ENCODE results near the gene FAM9C.

The FAM9C gene

GRCh38 chrX:13082206-13083065 is 38.0 kb upstream of the FAM9C start:
- Histone ChIP-seq H3K4me2 (ENCODE audit: low read length) (peak overlapping the region; percentile 64), H3K4me1 (ENCODE audit: low read length) (peaks cover 94% of the 10 kb centered on the region)
- TF ChIP-seq CTCF (IDR thresholded peaks at IDR 0.05; ENCODE audit: low read depth, low read length) (no peak), EZH2phosphoT487 (IDR thresholded peaks at IDR 0.05; ENCODE audit: low read depth) (no peak)

GRCh38 chrX:13081395-13082205 is 37.2 kb upstream of the FAM9C start:
- Histone ChIP-seq H3K79me2 (ENCODE audit: low read length) (no peaks in the 10 kb centered on the region), H2AFZ (ENCODE audit: low read depth, low read length) (no peak overlapping the region), H3K9me3 (ENCODE audit: insufficient read depth, low read length) (no peaks in the 10 kb centered on the region), H3K4me3 (ENCODE audit: low read length) (peak overlapping the region; percentile 23; the same call in 1 of the 2 replicates), H4K20me1 (ENCODE audit: insufficient read depth, low read length) (no peaks in the 10 kb centered on the region), H3K27me3 (ENCODE audit: low read depth, low read length) (no peaks in the 10 kb centered on the region), H3K9ac (ENCODE audit: low read length) (peak overlapping the region; percentile 58), H3K4me1 (ENCODE audit: low read length) (peaks cover 95% of the 10 kb centered on the region), H3K36me3 (replicated peaks; ENCODE audit: low read depth, low read length) (no peaks in the 10 kb centered on the region), H3K27ac (ENCODE audit: low read length) (peak overlapping the region; percentile 89), H3K4me2 (ENCODE audit: low read length) (peak overlapping the region; percentile 64)
- TF ChIP-seq CTCF (IDR thresholded peaks at IDR 0.05; ENCODE audit: low read depth, low read length) (no peak), EZH2phosphoT487 (IDR thresholded peaks at IDR 0.05; ENCODE audit: low read depth) (no peak)

More at GRCh38 chrX:13082206-13083065, 38.0 kb upstream of the FAM9C start:
- H3K27me3 ChIP-seq (ENCODE audit: low read depth, low read length) = no peaks in the 10 kb centered on the region
- no peaks in the 10 kb centered on the region for H3K36me3 ChIP-seq (replicated peaks; ENCODE audit: low read depth, low read length)
- no peaks in the 10 kb centered on the region for H3K79me2 ChIP-seq (ENCODE audit: low read length)
- peak overlapping the region; percentile 58 for H3K9ac ChIP-seq (ENCODE audit: low read length)
- no peaks in the 10 kb centered on the region for H3K9me3 ChIP-seq (ENCODE audit: insufficient read depth, low read length)
- peak overlapping the region; percentile 89 for H3K27ac ChIP-seq (ENCODE audit: low read length)
- H4K20me1 ChIP-seq (ENCODE audit: insufficient read depth, low read length) = no peaks in the 10 kb centered on the region
- peak overlapping the region; percentile 26; the same call in 1 of the 2 replicates for H2AFZ ChIP-seq (ENCODE audit: low read depth, low read length)
- H3K4me3 ChIP-seq (ENCODE audit: low read length) = peak overlapping the region; percentile 9; the same call in 1 of the 2 replicates

GRCh38 chrX:13080128-13080795 is 35.8 kb upstream of the FAM9C start:
- peak overlapping the region; percentile 89 for H3K27ac ChIP-seq (ENCODE audit: low read length)

More at GRCh38 chrX:13080128-13080795, 35.8 kb upstream of the FAM9C start:
- Histone ChIP-seq H2AFZ (ENCODE audit: low read depth, low read length) (no peak overlapping the region), H4K20me1 (ENCODE audit: insufficient read depth, low read length) (no peaks in the 10 kb centered on the region), H3K4me2 (ENCODE audit: low read length) (0 out of 2 replicates have a peak overlapping the region, but pooled peaks have one; percentile 64), H3K79me2 (ENCODE audit: low read length) (no peaks in the 10 kb centered on the region), H3K9me3 (ENCODE audit: insufficient read depth, low read length) (no peaks in the 10 kb centered on the region), H3K9ac (ENCODE audit: low read length) (peak overlapping the region; percentile 54; the same call in 1 of the 2 replicates), H3K36me3 (replicated peaks; ENCODE audit: low read depth, low read length) (no peaks in the 10 kb centered on the region), H3K4me1 (ENCODE audit: low read length) (peaks cover 95% of the 10 kb centered on the region), H3K27me3 (ENCODE audit: low read depth, low read length) (no peaks in the 10 kb centered on the region), H3K4me3 (ENCODE audit: low read length) (no peak overlapping the region)
- no peak for TF ChIP-seq CTCF (IDR thresholded peaks at IDR 0.05; ENCODE audit: low read depth, low read length)

All from OCI-LY3 (cell line).